Panc1 (cell line): ENCODE measurements around the gene RPS15. TPM values are rescaled to one million over a fixed set of nuclear protein-coding genes. Genes with fewer than 3 reads are reported as not detected.

ENCODE experiments used
- ATAC-seq: fragments of 200-7000 bp; cut with Tn5 transposase; 2 replicates; pipeline ENCODE4 v1.9.1; 2020; ENCODE audit warnings: mild to moderate bottlenecking, moderate library complexity
- BruUV-seq: library from RNA; stranded (reverse); fragments of 400-500 nt; replicated peaks from 2 replicates; lab custom pipeline; 2021; lab: Mats Ljungman, UMichigan
- CTCF ChIA-PET: fragments of 300-600 bp; sonication (Branson Sonifier 250); formaldehyde crosslinking; loops from one replicate; lab custom pipeline; 2022; ENCODE audit warnings: antibody characterized with exemption; lab: Charles Lee
- POLR2A ChIA-PET: fragments of 300-600 bp; sonication (Branson Sonifier 250); formaldehyde crosslinking; loops from one replicate; lab custom pipeline; 2022; ENCODE audit warnings: antibody characterized with exemption; lab: Charles Lee
- DNase-seq: peaks from one replicate; pipeline ENCODE4 v3.0.0-alpha.2; 2010; ENCODE audit warnings: low read depth, low spot score
- H3K27ac ChIP-seq: 2 replicates; pipeline ENCODE4 v1.5.1; 2011; ENCODE audit warnings: mild to moderate bottlenecking, low read length, inconsistent platforms
- H3K27me3 ChIP-seq: fragments of 200-500 bp; sonication (Bioruptor generic); 2 replicates; pipeline ENCODE4 v1.6.0; 2014; ENCODE audit warnings: low read length, inconsistent platforms; ENCODE audit not compliant: control insufficient read depth, insufficient read depth
- H3K36me3 ChIP-seq: fragments of 200-500 bp; sonication (Bioruptor generic); 2 replicates; pipeline ENCODE4 v1.5.1; 2014; ENCODE audit warnings: inconsistent platforms, mild to moderate bottlenecking, low read length, moderate library complexity; ENCODE audit not compliant: control insufficient read depth, insufficient read depth
- H3K4me1 ChIP-seq: 2 replicates; pipeline ENCODE4 v1.5.1; 2011; ENCODE audit warnings: inconsistent platforms, mild to moderate bottlenecking, low read length, moderate library complexity; ENCODE audit not compliant: control insufficient read depth, insufficient read depth
- H3K4me3 ChIP-seq, 2 experiments: 2 replicates each; pipeline ENCODE4 v1.5.1; 2011 to 2012; ENCODE audit warnings: low read depth in 2 of 2, low read length in 2 of 2, mild to moderate bottlenecking in 2 of 2, inconsistent platforms in 1 of 2, moderate library complexity in 1 of 2
- H3K9me3 ChIP-seq: fragments of 200-500 bp; sonication (Bioruptor generic); 2 replicates; pipeline ENCODE4 v1.5.1; 2014; ENCODE audit warnings: low read depth, mild to moderate bottlenecking, inconsistent platforms, low read length, moderate library complexity; ENCODE audit not compliant: control insufficient read depth, insufficient read depth
- CTCF ChIP-seq: fragments of 450-650 bp; IDR thresholded peaks from 2 replicates; pipeline ENCODE4 v1.5.1; 2017; ENCODE audit warnings: mild to moderate bottlenecking
- POLR2AphosphoS5 ChIP-seq: IDR thresholded peaks from 2 replicates; pipeline ENCODE4 v1.6.1; 2012; ENCODE audit warnings: mild to moderate bottlenecking, low read depth, low read length, moderate library complexity
- REST ChIP-seq, 2 experiments: IDR thresholded peaks; 2 replicates each; pipeline ENCODE4 v1.6.1; 2011 to 2012; ENCODE audit warnings: low read depth in 2 of 2, control low read depth in 1 of 2, low read length in 1 of 2, mild to moderate bottlenecking in 1 of 2, moderate library complexity in 1 of 2; ENCODE audit not compliant: insufficient read depth in 1 of 2
- SIN3A ChIP-seq: IDR thresholded peaks from 2 replicates; pipeline ENCODE4 v1.6.1; 2012; ENCODE audit warnings: low read depth, mild to moderate bottlenecking, low read length, moderate library complexity, borderline replicate concordance; ENCODE audit not compliant: insufficient read depth
- TCF7L2 ChIP-seq: IDR thresholded peaks from 2 replicates; pipeline ENCODE4 v1.6.1; 2011; ENCODE audit warnings: mild to moderate bottlenecking, low read depth, low read length, inconsistent platforms
- in situ Hi-C: cut with HindIII; loops from 2 replicates; pipeline ENCODE4 v1.10.0; 2016; ENCODE audit warnings: low sequenced_read_pairs, low pct_unique_long_range_greater_than_20kb
- intact Hi-C: fragments of 100-400 bp; cut with micrococcal nuclease; formaldehyde crosslinking; loops from one replicate; pipeline ENCODE4 v1.10.0; 2022; ENCODE audit not compliant: unreplicated experiment
- total RNA-seq: library from RNA; stranded (reverse); gene quantifications from one replicate; pipeline ENCODE4 v1.2.1, GENCODE V29; 2021; ENCODE audit not compliant: unreplicated experiment

Gene RPS15
- total RNA-seq, 1 experiment from 2014 or later: 1,067 TPM

- POLR2A ChIA-PET: no interaction called here
- ATAC-seq (no peak), DNase-seq (no peak)
- no TSS peak for BruUV-seq
- no peak for TF ChIP-seq TCF7L2
- no peak for TF ChIP-seq REST (IDR thresholded peaks at IDR 0.05; ENCODE audit: insufficient read depth in 1 of 2, low read depth in 2 of 2, low read length in 1 of 2)
- TF ChIP-seq POLR2AphosphoS5: no peak
- no peak for TF ChIP-seq CTCF
- no peak for TF ChIP-seq SIN3A
- H3K27ac ChIP-seq: no peak overlapping the region
- intact Hi-C loops: no loop called here
- no peak overlapping the region for H3K4me3 ChIP-seq
- no peaks in the 10 kb centered on the region for H3K9me3 ChIP-seq
- CTCF ChIA-PET: no interaction called here
- H3K36me3 ChIP-seq: peaks cover 3% of the 10 kb centered on the region
- no peaks in the 10 kb centered on the region for H3K27me3 ChIP-seq
- peaks cover 15% of the 10 kb centered on the region for H3K4me1 ChIP-seq
- in situ Hi-C loops: no loop called here
Observed at GRCh38 chr19:1420590-1420989, 17.6 kb upstream of the RPS15 start.

GRCh38 chr19:1421218-1421957 is 16.8 kb upstream of the RPS15 start:
- Histone ChIP-seq H3K36me3 (peaks cover 3% of the 10 kb centered on the region), H3K9me3 (no peaks in the 10 kb centered on the region), H3K4me3 (no peak overlapping the region), H3K27ac (no peak overlapping the region), H3K27me3 (no peaks in the 10 kb centered on the region), H3K4me1 (peaks cover 7% of the 10 kb centered on the region)
- ATAC-seq: no peak
- intact Hi-C loops: no loop called here
- POLR2A ChIA-PET: no interaction called here
- CTCF ChIA-PET: no interaction called here
- DNase-seq: no peak
- BruUV-seq: no TSS peak
- in situ Hi-C loops: no loop called here
- no peak for TF ChIP-seq TCF7L2
- TF ChIP-seq CTCF: no peak
- no peak for TF ChIP-seq REST (IDR thresholded peaks at IDR 0.05; ENCODE audit: insufficient read depth in 1 of 2, low read depth in 2 of 2, low read length in 1 of 2)
- TF ChIP-seq POLR2AphosphoS5: no peak
- no peak for TF ChIP-seq SIN3A
